MV-4-11 (cell line): ENCODE data around the gene IL26.

ENCODE experiments used
- DNase-seq: peaks from one replicate; lab custom pipeline; 2025; lab: John Stamatoyannopoulos, UW

Gene IL26, protein sequence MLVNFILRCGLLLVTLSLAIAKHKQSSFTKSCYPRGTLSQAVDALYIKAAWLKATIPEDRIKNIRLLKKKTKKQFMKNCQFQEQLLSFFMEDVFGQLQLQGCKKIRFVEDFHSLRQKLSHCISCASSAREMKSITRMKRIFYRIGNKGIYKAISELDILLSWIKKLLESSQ

DNA sequence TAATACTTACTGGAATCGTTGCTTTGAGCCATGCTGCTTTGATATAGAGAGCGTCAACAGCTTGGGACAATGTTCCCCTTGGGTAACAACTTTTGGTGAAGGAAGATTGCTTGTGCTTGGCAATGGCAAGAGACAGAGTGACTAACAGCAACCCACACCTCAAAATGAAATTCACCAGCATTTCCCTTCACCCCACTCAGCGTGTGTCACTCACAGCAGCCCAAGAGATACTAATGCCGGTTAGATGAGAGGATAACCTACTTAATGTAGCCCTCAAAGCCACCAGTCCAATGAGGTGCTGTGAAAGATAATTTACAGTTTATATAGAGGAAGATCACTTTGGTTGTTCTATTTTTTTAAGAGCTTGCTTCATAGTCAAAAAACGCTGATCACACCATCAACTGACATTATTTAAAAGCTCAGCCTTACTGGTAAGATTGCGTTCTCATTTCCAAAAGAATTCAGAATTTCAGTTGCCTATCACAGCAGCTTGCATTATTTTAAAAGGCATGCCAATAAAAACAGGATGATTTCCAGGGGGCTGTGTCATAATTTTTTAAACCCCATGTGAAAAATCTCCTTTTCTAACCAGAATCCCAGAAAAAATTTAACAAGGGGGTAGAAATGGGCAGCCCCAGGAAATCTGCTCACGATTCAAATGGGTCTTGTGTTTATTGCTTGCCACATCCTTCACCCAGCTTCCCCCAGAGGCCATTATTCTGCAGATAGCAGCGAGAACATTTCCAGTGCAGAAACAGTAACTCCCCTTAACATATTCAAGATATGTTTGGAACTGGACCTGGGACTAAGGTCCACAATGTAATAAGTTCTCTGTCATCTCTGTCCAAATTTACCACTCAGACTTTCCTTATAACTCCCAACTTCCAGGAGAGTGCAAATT, at the start of gene IL26:
Gene IL26, minus strand, starts transcription at position 235 of the 901 bp plus-strand sequence. Its CDS starts 54 bp downstream, at position 181.
- DNase-seq, result no peak

DNA sequence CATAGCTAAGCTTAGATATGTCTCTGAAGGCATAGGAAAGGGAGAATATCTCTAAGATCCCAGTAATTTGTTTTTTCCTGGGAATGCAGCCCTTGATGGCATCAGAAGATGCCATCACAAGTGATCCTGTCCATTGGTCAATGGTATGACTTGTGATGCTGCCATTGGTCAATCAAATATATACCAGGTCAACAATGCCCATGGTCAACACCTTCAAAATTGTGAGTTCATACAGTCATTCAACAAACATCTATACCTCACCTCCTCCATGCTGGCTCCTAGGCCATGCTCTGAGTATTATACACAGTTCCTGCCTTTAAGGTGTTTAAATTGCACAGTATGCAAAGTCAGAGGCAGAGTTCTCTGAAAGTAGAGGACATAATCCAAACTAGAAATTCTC, 47.1 kb upstream of the IL26 start:
- DNase-seq, result no peak

DNA sequence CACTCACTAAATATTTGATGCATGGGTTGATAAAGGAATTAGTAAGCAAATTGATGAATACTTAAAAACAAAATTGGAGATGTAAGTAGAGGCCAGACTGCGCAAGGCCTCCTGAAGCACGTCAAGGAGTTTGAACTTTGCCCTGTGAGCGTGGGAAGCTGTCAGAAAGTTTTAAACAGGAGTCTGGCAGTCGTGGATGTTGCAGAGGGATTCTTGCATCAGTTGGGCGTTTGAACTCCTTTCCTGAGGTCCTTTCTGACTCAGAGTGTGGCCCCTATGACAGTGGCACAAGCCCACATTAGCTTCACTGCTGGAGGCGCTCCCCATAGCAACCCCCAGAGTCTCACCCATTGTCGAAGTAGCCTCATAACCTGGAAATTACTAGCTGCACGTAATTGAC, 45.7 kb upstream of the IL26 start:
- no peak for DNase-seq

DNA sequence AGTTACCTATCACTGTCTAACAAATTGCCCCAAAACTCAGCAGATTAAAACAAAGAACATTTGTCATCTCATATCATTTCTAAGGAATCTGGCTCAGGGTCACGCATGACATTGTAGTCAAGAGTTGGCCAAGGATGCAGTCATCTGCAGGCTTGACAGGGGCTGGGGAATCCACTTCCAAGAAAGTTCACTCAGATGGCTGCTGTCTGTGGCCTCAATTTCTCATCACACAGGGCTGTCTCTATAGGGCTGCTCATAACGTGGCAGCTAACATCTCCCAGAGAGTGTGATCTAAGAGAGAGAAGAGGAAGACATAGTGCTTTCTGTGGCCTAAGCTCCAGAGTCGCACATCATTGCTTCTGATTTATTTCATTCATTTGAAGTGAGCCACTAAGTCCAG, 44.7 kb upstream of the IL26 start:
- no peak for DNase-seq

DNA sequence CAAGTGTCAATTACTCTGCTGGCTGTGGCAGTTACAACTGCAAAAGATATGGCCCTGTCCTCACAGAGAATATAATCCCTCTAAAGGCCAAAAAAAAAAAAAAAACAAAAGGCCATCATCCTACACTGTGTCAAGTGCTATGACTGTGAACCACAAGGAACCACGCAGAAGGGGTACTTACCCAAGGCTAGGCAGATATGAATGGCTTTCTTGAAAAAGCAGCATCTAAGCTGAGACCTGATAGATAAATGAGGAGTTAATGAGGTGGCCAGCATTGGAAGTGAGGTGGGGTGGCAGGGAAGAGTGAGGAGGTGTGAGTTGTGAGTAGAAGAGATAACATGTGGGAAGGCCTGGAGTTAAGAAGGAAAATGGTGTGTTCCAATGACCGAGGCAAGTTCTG, 44.2 kb upstream of the IL26 start:
- no peak for DNase-seq

DNA sequence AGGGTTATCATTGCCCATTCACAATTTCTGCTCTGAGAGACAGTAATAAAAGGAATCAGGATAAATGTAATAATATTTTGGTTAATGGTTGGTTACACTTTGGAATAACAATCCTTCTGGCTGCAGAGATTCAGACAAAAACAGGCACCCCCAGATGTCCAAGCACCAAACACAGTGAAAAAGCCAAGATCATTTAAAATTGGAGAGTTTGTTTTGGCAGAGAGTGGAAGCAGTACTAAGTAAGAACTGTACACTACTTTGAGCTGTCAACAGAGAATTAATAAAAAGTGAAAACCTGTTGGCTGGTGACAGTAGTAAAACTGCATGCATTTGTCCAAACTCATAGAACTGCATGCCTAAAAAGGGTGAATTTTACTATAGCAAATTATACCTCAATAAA, 43.4 kb upstream of the IL26 start:
- DNase-seq, result no peak

DNA sequence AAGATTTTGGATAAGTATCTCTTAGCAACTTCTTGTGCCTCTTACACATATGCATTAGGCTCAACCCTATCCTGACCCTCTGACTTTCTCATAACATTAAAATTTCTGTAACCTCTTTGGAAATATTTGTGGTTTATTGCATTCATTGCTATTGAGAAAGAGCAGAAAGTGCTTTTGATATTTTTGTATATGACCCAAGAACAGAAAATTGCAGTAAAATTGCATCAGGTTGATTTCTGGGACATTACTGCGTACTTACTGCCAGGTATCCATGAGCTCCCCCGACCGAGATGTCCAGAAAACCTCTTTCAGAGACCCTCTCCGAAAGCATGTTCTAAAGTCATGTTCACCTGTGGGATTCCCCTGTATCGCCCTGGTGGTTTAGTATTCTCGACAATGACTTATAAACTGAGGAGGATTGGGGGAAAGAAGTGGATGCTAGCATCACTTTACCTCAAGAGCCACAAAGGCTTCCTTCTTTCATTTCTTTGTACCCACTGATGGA, 42.3 kb upstream of the IL26 start:
- DNase-seq, result peak; percentile 43

DNA sequence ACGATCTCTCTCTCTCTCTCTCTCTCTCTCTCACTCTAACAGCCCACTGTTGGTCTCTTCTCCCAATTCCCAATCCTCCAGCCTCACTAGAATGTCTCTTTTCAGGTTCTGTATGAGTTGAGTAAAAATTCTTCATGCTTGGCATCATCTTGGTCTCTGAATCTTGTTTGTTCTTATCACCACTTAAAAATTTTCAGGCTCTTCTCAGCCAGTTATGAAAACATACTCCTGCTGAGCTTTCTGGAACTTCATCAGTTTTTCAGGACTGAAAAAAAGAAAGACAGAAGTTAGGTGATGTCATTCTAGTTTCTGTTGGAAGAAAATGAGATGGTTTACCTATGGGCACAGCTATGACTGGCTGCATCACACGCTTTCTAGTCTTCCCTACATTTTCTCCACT, 39.2 kb upstream of the IL26 start:
- DNase-seq, result no peak

DNA sequence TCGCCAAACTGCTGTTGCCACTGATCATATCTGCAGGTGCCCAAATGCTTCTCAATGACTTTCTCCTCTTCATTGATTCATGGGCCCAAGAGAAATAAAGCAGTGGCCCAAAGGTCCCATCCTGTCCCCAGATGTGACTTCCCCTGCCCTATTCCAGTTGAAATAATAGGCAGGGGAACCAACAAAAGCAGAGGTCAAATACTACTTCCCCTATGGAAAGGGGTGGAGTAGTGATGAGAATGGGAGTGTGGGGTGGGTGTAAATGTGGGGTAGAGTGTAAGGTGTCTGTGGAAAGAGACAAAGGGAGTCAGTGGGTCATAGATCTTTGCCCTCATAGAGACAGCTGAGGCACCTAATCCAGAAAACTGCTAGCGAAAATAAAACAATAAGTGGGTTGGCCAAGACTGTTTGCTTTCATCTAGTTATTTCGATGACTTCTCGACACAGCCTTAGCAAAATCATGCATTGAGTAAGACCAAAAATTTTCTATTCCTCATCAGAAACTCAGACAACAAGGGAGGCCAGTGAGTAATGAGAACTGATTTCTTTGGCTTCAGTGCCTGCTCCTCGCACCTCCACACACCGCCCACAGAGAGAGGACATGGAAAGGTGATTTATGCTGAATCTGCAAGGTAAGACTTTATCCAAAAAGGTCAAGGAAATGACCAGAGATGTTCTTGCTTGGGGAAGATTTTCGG, 38.7 kb upstream of the IL26 start:
- DNase-seq, result no peak

DNA sequence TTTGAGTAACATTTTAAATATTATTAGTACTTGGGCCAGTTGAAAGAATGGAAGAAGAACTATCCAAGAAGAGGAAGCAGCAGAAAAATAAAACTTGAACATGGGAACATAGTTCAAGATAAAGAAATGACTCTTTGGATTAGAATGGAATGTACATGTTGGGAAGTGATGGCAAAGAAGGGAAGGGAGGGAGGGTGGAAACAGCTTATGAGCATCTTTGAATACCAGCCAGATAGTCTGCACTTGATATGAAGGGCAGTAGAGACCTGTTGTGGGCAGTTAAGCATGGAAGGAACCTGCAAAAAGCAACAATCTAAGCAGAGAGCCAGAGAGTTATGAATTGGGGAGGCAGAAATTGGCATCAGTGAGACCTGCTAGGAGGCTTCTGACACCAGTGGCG, 37.8 kb upstream of the IL26 start:
- DNase-seq, result no peak

DNA sequence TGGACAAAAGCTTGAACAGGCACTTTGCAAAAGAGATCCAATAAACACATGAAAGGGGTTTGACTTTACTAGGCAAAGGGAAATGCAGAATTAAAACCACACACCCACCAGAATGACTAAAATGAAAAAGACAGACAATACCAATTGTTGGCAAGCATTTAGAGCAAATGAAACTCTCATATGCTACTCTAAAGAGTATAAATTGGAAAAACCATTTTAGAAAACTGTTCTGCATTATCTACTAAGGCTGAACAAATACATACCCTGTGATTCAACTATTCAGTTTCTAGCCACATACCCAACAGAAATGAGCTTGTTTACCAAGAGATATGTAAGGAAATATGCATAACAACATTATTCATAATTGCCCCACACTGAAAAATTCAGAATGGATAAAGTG, 36.3 kb upstream of the IL26 start:
- DNase-seq, result no peak

DNA sequence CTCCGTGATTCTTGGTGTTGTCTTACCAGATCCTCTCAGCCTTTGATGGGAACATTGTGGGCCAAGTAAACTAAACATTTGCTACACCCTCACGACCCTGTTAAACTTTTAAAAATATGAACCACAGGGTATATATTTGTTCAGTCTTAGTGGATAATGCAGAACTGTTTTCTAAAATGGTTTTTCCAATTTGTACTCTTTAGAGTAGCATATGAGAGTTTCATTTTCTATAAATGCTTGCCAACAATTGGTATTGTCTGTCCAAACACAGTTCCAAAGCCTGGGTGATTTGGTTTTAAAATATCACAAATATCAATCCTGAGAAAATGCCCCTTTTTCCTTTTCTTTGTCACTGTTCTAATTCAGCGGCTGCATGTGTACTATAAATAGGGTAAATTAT, 34.5 kb upstream of the IL26 start:
- DNase-seq, result no peak

DNA sequence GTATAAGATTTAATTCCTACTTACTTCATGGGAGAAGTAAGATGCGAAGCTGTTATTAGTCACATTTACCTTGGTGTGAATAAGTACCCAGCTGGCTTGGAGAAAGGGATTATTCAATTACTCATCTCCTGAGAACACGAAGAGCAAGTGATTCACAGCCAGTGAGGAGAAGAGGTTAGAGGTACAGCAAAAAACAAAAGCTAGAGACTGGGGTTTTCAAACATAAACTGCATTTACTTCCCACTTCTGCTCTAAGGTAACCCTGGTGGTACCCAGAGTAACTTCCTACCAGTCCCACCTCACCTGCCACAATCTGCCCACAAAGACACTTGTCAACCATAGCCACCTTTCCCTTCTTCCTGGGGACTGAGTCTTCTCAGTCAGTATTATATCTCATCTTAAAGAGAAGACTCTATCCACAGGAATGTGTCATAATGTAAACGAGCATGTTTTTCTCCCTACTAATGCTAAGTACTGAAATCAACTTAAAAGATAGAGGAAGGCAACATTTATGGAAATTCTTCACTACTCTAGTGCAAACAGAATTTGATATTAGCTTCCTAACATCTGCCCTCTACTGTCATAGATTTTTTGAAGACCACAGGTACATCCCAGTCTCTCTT, 33.8 kb upstream of the IL26 start:
- DNase-seq, result no peak

DNA sequence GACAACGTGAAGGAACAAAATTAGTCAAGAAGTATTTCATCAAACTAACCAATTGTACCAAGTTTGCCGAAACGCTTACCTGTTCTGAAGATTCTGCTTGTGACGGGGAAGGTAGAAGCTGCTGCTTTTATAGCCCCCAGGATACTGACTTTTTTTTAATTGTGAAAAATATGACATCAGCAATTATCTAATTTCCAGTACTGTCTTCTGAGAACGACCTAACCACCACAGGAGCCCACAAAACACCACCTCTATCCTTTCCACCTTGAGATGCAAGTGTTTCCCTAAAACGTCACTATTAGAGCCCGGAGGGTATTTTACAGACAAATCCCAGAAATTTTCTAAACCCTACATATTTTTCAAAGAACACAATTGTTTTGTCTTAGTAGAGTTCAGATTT, 27.9 kb upstream of the IL26 start, which contains the start of gene IL22:
Gene IL22, minus strand, starts transcription at position 101 of the 400 bp plus-strand sequence. CDS start 156 bp downstream, outside the sequence.
- DNase-seq, result no peak

DNA sequence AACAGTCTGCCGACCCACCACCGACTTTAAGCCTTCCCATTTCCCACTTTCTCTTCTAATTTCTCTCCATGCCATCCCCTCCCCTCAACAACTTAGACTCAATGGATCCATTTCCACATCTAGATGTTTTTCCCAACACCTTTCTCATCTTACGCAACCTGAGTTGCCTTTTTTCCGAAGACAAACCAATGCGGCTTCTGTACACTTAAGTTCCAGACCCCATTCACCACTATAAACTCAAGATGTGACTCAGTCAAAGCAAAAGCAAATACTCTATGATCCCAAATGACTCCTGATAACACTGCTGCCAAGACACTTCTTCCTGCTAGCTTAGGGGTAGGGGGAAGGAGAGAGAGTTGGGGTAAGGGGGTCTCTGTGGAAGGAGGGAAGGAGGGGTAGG, 26.5 kb upstream of the IL26 start:
- no peak for DNase-seq

DNA sequence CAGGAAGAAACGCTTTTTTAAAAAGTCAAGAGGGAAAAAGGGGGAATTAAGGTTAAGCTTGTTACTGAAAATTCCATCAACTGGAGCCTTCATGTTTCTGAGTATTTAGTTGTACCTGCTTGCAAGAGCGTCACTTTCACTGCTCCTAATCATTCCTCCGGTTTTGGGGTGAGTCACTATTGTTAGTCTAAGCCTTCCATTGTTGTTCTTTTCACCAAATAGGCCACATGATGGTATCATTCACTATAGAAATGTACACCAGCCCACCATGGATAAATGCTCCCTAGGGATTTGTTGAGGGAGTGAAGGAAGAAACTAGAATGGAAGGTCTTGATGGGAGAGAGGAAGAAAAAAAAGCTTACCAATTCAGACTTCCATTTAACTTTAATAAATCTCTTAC, 24.8 kb upstream of the IL26 start:
- DNase-seq, result no peak

DNA sequence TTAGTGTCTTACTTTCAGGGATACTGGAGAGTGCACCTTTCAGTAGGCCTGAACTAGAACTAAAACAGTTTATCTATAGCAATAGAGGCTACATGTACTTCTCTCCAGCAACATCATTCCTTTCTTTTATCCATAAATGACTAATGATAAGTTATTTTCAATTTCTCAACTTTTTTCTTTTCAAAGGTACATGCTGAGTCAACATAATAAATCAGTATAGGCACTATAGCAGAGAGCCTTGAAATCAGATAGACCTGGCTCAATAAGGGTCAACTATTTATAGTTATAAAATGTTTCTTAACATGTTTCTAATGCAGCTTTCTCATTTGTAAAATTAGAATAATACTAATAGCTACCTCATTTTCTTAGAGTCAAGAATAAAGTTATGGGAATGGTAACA, 22.2 kb upstream of the IL26 start:
- DNase-seq, result no peak

DNA sequence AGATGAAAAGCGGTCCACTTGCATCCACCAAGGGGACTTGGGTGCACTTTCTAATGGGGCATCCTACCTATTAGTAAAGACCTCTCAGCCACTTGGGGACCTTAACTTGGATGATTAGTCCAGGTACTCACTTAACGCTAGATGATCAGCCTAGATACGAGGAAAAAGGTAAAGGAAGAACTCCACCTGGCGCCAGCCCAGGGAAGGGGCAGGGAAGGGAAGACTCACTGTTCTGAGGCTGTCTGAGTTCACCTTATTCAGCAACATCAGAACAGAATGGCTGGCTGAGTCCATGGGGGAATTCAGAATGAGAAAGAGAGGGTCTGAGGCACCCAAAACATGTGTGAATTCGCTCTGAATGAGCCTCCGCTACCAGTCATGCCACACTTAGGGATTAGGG, 20.7 kb upstream of the IL26 start:
- no peak for DNase-seq

DNA sequence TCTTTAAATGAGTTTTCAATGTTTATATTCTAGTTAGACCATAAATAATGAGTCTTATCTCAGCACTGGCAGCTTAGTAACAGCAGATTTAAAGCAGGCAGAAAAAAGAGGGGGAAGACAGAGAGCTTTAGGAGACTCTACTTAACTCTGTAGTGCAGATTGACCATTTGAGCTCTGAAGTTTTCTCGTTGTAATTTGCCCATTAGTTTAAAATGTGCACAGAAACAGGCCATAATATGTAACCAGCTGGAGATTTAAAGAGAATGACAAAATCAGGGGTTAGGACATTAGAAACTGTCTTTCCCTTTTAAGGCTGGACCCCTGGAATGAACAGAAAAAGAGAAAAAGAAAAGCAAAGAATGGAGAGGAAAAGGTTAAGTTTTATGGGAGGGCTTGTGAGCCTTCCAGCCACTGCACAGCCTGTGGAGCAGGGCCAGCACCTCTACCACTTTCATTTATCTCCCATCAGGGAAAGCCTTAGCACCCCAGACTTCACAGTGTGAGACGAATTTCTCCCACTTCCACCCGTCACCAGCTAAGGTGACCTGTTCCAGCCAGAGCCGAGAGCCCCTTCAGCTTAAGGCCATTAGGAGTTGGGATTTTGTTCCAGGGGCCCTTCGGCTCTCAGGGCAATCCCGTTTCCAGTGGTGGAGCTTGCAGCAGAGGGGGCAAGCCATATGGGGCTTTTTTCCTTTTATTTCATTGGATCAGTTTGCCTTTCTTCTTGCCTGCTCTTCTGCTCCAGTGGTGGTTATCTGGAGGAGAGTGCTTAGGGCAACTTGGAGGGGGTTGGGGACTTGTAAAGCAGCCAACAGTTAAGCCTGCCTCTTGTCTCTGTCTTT, 19.8 kb upstream of the IL26 start:
- DNase-seq, result no peak

DNA sequence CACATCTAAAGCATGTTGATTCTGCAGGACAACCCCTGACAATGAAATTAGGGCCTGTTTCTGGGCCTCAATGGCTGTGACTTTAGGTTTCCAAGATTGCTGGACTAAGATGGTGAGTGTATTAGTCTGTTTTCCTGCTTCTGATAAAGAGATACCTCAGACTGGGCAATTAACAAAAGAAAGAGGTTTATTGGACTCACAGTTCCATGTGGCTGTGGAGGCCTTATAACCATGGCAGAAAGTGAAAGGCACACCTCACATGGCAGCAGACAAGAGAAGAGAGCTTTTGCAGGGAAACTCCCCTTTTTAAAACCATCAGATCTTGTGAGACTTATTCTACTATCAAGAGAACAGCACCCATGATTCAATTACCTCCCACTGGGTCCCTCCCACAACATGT, 17.2 kb upstream of the IL26 start:
- no peak for DNase-seq

DNA sequence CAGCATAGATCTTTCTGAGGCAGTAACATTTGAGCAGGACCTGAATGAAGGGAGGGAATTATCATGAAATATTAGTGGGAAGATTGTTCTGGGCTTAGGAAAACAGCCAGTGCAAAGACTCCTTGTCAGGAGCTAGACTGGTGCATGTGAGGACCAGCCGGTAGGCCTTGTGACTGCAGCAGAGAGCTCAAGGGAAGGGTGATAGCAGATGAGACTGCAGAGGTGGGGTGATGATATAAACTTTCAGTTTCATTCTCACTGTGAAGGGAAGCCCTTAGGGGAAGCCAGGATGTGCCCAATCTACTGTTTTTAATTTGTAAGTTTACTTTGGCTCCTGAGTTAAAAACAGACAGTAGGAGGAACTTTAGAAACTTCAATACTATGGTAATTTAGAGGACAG, 15.4 kb upstream of the IL26 start:
- peak; percentile 62 for DNase-seq
